DMS153 treated with DMSO at 0.1 percent for 48 hours (cell line): ENCODE data around the gene OASL.
"Not testable (repeated sequence)": the region's sequence is repeated elsewhere in the genome, so short reads cannot be mapped to it uniquely, and the experiment has no call there.

Source experiments
- DNase-seq: peaks from one replicate; lab custom pipeline; 2025; ENCODE audit not compliant: unreplicated experiment; lab: John Stamatoyannopoulos, UW

The OASL gene, protein sequence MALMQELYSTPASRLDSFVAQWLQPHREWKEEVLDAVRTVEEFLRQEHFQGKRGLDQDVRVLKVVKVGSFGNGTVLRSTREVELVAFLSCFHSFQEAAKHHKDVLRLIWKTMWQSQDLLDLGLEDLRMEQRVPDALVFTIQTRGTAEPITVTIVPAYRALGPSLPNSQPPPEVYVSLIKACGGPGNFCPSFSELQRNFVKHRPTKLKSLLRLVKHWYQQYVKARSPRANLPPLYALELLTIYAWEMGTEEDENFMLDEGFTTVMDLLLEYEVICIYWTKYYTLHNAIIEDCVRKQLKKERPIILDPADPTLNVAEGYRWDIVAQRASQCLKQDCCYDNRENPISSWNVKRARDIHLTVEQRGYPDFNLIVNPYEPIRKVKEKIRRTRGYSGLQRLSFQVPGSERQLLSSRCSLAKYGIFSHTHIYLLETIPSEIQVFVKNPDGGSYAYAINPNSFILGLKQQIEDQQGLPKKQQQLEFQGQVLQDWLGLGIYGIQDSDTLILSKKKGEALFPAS

DNA sequence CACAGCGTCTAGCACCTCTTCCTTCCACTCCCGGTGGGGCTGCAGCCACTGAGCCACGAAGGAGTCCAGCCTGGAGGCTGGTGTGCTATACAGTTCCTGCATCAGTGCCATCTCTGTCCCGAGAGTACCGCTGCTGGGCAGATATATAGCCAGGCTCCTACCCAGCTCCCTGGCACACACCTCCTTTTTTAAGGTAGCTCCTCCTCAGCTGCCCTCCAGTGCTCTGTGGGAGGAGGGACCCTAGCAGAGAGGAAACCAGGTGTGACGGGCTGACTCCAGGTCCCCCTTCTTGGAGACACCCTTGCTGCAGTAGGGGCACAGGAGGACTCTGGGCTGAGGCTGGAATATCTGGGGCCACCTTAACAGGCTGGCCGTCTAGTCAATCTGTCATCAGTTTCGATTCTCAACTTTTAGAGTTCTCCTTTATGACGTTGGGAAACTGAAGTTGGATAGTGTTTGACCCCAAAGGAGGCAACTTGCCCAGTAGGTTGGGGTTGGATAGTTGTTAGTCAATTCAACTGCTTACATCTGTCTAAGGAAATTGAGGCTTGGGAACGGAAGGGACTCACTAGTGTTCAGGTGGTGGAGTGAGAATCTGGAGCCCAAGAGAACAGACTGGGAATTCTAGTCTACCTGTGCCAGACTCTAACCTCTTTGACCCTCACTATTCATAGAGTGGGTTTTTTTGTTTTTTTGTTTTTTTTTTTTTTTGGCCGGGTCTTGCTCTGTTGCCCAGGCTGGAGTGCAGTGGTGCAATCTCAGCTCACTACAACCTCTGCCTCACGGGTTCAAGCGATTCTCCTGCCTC lies at the start of gene OASL:
Gene OASL, minus strand, starts transcription at position 386 of the 808 bp plus-strand sequence. Its CDS starts 275 bp downstream, at position 111.
- no peak for DNase-seq

DNA sequence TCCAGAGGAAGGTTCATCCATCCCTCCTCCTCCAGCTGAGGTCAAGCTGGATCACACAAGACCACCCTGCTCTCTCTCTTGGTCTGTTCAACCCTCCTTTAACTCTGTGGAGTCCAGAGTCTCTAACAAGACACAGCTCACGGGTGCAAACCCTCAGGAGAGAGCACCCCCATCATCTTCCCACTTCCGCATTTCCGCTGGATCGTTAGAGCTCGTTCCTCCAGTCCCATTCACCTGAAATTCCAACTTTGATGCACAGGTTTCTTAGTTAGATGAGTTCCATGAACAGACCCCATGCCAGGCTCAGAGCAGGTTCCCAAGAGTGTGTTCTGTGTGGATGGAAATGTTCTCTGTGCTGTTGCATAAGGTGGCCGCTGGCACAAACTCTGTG lies 49.1 kb upstream of the OASL start:
- DNase-seq: no peak

- no peak for DNase-seq
Measured at GRCh38 chr12:121087467-121088194, 48.6 kb upstream of the OASL start.

DNA sequence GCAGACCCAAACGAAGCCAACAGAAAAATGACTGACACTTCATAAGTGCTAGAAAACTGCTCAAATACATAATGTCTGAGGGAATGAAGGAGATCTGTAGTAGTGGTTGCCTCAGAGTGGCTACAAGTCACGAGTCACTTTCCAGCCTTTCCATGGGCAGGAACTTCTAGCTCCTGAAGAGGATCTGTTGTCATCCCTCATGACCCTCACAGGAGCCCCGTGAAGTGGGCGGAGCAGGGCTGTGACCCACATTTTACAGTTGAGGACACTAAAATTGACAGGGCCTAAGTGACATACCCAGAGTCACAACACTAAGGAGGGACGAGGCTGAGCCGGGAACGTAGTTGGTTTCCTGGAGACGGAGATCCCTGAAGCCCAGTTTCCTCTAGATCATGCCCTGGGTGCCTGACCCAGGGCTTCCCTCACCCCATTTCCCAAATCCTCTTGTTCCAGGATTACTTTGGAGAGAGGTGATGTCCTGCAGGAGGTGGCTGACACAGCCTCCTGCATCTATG lies 47.8 kb upstream of the OASL start:
- DNase-seq: no peak

- no peak for DNase-seq
Measured at GRCh38 chr12:121085506-121086353, 46.7 kb upstream of the OASL start.

- no peak for DNase-seq
Measured at GRCh38 chr12:121085069-121085468, 46.0 kb upstream of the OASL start.

DNA sequence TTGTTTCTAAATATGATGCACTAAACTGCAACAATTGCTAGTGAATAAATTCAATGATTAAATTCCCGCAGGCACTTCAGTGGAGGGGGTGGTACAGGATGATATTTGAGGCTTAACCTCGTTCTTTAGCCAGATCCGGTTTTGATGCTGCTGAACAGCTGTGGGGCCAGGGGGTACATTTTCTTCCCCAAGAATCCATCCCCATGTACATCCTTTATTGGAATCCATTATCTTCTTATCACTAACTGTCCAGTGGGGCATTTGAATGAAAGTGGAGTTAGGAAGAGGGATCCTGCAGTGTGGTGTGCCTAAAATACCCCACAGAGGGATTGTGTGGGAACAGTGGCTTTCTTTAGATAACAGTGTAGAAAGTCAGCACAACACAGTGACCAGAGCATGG lies 45.2 kb upstream of the OASL start:
- no peak for DNase-seq

GRCh38 chr12:121080909-121081308 lies 41.9 kb upstream of the OASL start:
- DNase-seq: no peak

DNA sequence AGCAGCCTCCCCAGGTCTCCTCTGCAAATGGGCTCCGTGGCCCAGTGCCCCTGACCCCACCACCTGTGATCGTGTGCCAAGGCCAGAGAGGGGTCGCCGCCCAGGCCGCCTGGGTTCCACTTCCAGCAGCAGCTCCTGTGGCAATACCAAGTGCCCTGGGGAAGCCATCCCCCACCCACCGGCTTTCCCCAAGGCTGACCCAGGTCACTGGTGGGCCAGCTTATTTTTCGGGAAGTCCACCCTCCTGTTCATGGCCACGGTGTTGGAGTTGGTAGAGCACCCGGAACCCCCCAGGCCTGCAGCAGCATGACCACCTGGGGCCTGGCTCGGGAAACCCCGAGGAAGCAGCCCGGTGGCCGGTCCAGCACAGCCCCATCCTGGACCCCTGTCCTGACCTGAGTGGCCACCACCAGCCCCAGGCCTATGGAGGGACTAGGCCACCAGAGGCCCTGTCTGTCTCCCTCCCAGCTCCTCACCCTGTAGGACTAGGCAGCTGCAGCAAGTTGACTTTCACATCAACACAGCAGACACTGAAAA lies 40.8 kb upstream of the OASL start:
- DNase-seq: no peak

DNA sequence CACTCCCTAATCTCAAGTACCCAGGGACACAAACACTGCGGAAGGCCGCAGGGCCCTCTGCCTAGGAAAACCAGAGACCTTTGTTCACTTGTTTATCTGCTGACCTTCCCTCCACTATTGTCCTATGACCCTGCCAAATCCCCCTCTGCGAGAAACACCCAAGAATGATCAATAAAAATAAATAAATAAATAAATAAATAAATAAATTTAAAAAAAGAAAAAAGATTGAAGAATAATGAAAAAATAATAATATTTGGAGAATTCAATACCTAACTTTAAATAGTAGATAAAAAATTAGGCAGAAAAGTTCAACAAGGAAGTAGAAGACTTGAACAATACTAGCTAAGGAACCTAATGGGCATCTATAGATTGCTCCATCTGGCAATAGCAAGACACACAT lies 38.4 kb upstream of the OASL start:
- not testable (repeated sequence) for DNase-seq

- not testable (repeated sequence) for DNase-seq
Measured at GRCh38 chr12:121075911-121076310, 36.9 kb upstream of the OASL start.

GRCh38 chr12:121072147-121072546 lies 33.1 kb upstream of the OASL start:
- DNase-seq: no peak

DNA sequence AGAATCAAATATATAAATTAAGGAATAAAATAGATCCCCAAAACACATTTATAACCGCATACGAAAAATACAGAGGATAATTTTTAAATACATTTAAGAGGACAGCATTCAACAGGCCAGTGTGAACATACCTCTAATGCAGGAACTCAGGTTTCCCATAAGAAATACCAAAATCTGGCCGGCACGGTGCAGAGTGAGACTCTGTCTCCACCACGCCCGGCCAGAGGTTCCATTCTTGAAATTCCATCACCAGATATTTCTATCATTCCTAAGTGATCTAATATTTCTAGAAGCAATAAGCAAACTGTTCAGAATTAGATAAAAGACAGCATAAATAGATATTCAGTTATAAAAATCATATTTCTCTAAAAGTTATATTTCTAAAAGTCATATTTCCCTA lies 30.2 kb upstream of the OASL start:
- no peak for DNase-seq

DNA sequence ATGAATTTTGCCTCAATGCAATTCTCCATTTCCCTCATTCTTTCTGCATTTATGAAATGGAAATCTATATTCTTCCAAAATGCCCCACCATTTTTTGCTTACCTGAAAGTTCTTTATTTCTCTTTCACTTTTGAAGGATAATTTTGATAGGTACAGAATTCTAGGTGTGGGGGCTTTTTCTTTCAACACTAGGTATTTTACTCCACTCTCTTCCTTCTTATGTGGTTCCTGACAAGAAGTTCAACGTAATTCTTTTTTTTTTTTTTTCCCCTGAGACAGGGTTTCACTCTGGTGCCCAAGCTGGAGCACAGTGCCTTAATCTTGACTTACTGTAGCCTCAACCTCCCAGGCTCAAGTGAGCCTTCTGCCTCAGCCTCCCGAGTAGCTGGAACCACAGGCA lies 26.3 kb upstream of the OASL start:
- no peak for DNase-seq

DNA sequence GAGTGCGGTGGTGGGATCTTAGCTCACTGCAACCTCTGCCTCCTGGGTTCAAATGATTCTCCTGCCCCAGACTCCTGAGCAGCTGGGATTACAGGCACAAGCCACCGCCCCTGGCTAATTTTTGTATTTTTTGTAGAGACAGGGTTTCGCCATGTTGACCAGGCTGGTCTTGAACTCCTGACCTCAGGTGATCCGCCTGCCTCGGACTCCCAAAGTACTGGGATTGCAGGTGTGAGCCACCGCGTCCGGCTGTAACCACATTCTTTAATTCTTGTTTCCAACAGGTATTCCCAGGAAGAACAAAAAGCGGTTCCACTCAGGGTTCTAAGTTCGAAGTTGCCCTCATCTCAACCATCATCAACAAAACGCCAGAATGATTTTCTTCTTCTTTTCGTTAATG lies 25.5 kb upstream of the OASL start:
- DNase-seq: not testable (repeated sequence)

GRCh38 chr12:121064116-121064515 lies 25.1 kb upstream of the OASL start:
- DNase-seq: no peak

- no peak for DNase-seq
Measured at GRCh38 chr12:121062391-121063045, 23.5 kb upstream of the OASL start.

GRCh38 chr12:121061831-121062230 lies 22.8 kb upstream of the OASL start:
- no peak for DNase-seq
